HepG2 (cell line): Measurements from ENCODE around the gene PNKD. TPM values are rescaled to one million over a fixed set of nuclear protein-coding genes. Genes with fewer than 3 reads are reported as not detected.

Experiments used
- E2F2 ChIP-seq: sonication (generic); formaldehyde crosslinking; IDR thresholded peaks from 2 replicates; pipeline ENCODE4 v1.4.0; 2020; ENCODE audit warnings: missing genetic modification reagents, borderline replicate concordance
- GABPB1 ChIP-seq: IDR thresholded peaks from 2 replicates; pipeline ENCODE4 v1.6.1; 2016; ENCODE audit warnings: mild to moderate bottlenecking, missing genetic modification reagents, moderate library complexity, missing compliant biosample characterization
- KAT7 ChIP-seq: IDR thresholded peaks from 2 replicates; pipeline ENCODE4 v1.6.1; 2018; ENCODE audit warnings: borderline replicate concordance, missing compliant biosample characterization
- KIAA2018 ChIP-seq: sonication (generic); formaldehyde crosslinking; IDR thresholded peaks from 2 replicates; pipeline ENCODE4 v1.5.0; 2020; ENCODE audit warnings: mild to moderate bottlenecking, missing genetic modification reagents, borderline replicate concordance
- KLF12 ChIP-seq: sonication (generic); formaldehyde crosslinking; IDR thresholded peaks from 2 replicates; pipeline ENCODE4 v1.4.0; 2020; ENCODE audit warnings: missing genetic modification reagents, borderline replicate concordance
- LCORL ChIP-seq, 2 experiments: fragments of 450-650 bp in 1 of 2; sonication (generic) in 1 of 2; formaldehyde crosslinking in 1 of 2; IDR thresholded peaks; 2 replicates each; pipeline versions ENCODE4 v1.5.0 to v1.6.1; 2017 to 2020; ENCODE audit warnings: antibody characterized with exemption in 1 of 2, missing genetic modification reagents in 1 of 2
- PPARG ChIP-seq: conservative IDR thresholded peaks from 2 replicates; pipeline ENCODE4 v1.6.1; 2016; ENCODE audit warnings: missing biosample characterization, missing genetic modification reagents
- RARG ChIP-seq: sonication (generic); formaldehyde crosslinking; IDR thresholded peaks from 2 replicates; pipeline ENCODE4 v1.4.0; 2020; ENCODE audit warnings: low read depth, mild to moderate bottlenecking, missing genetic modification reagents
- STAT6 ChIP-seq: sonication (generic); formaldehyde crosslinking; IDR thresholded peaks from 2 replicates; pipeline ENCODE4 v1.4.0; 2020; ENCODE audit warnings: missing genetic modification reagents, mild to moderate bottlenecking, borderline replicate concordance
- ZFP41 ChIP-seq: sonication (generic); formaldehyde crosslinking; IDR thresholded peaks from 2 replicates; pipeline ENCODE4 v1.4.0; 2020; ENCODE audit warnings: mild to moderate bottlenecking, missing genetic modification reagents, borderline replicate concordance
- ZNF3 ChIP-seq: IDR thresholded peaks from 2 replicates; pipeline ENCODE4 v1.7.0; 2017; ENCODE audit warnings: inconsistent platforms
- ZNF414 ChIP-seq: sonication (generic); formaldehyde crosslinking; IDR thresholded peaks from 2 replicates; pipeline ENCODE4 v1.5.0; 2020; ENCODE audit warnings: missing genetic modification reagents
- ZNF441 ChIP-seq: sonication (generic); formaldehyde crosslinking; IDR thresholded peaks from 2 replicates; pipeline ENCODE4 v1.7.0; 2021; ENCODE audit warnings: missing genetic modification reagents, borderline replicate concordance
- polyA plus RNA-seq, 8 experiments: library from polyadenylated mRNA; depleted of rRNA in 3 of 8; stranded (reverse) in 7 of 8; unstranded in 1 of 8; fragments of >200 nt; fragmentation: Illumina TruSeq in 4 of 8; extraction: Trizol in 4 of 8; gene quantifications; 2 replicates each; pipeline versions ENCODE4 v1.2.1 to v1.2.3, GENCODE V29; 2011 to 2016; ENCODE audit warnings: low read depth in 4 of 8, missing spikeins in 1 of 8, mixed read lengths in 1 of 8; ENCODE audit not compliant: insufficient read depth in 1 of 8
- total RNA-seq, 5 experiments: library from RNA; depleted of rRNA; stranded (reverse); fragments of >200 nt; fragmentation: Illumina TruSeq; extraction: Trizol; gene quantifications; 2 replicates each; pipeline ENCODE4 v1.2.3, GENCODE V29; 2016; ENCODE audit warnings: low read depth in 1 of 5

Gene PNKD
- total and polyA plus RNA-seq, 2 of the 13 experiments (the other 11 are each of a cell fraction or from before 2014, with no cell fraction given): 55.9 to 80.4 TPM

- TF ChIP-seq STAT6 (CRISPR knock-in tag) (no peak), ZNF414 (no peak), E2F2 (CRISPR knock-in tag) (peak; percentile 11; the same call in 1 of the 2 replicates), KIAA2018 (no peak), ZFP41 (no peak), LCORL (IDR thresholded peaks at IDR 0.05) (peak; percentile 100), LCORL (CRISPR knock-in tag; IDR thresholded peaks at IDR 0.05) (no peak), KLF12 (CRISPR knock-in tag) (peak; percentile 93), ZNF3 (no peak), RARG (CRISPR knock-in tag) (no peak), ZNF441 (CRISPR knock-in tag) (peak; percentile 12), KAT7 (CRISPR knock-in tag) (no peak), GABPB1 (peak; percentile 65; the same call in 1 of the 2 replicates), PPARG (CRISPR knock-in tag) (peak; percentile 60; the same call in 1 of the 2 replicates)
Measured at GRCh38 chr2:218322768-218323525, 52.6 kb downstream of the PNKD start (continued).
